NCI-H2227 (cell line): ENCODE results near the gene ZMAT3.
"Not testable (repeated sequence)": the region's sequence is repeated elsewhere in the genome, so short reads cannot be mapped to it uniquely, and the experiment has no call there.

Experiments
- DNase-seq: peaks from one replicate; lab custom pipeline; 2025; ENCODE audit not compliant: unreplicated experiment; lab: John Stamatoyannopoulos, UW

The ZMAT3 gene

DNA sequence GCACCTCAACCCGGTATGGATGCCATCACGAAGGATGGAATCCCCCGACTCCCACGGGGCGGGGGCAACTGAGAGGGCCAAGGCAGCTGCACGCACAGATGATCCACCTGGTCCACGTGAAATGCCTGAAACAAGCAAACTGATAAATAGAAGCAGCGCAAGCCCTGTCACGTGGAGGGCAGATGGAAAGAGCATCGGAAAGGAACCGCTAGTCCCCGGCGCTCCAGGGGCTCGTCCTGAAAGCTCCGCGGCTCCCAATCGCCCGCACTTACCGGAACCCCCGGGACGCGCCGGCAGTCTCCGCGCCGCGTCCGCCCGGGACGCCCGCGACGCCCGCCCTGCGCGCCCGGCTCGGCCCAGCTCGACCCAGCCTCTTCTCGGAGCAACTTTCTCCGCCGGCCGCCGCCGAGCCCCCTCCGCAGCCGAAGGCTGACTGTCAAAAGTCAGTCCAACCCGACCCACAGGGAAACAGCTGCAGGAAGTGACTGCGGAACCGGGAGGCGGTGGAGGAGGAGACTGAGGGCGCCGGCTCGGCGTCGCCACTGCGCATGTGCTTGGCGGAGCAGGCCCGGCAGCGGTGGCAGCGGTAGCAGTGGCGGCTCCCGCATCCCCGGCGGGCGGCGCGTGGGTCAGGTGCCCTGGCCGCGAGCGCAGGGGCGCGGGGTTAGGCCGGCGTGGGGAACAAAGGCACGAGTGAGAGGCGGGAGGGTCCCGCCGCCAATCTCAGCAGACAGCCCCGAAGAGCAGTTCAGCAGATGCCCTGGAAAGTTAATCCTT lies at the start of gene ZMAT3:
Gene ZMAT3, minus strand, starts transcription at position 487 of the 777 bp plus-strand sequence. CDS start 4,057 bp downstream, outside the sequence.
- peak; percentile 86 for DNase-seq

- DNase-seq, result no peak
Measured at GRCh38 chr3:179116816-179117215, 45.2 kb upstream of the ZMAT3 start.

DNA sequence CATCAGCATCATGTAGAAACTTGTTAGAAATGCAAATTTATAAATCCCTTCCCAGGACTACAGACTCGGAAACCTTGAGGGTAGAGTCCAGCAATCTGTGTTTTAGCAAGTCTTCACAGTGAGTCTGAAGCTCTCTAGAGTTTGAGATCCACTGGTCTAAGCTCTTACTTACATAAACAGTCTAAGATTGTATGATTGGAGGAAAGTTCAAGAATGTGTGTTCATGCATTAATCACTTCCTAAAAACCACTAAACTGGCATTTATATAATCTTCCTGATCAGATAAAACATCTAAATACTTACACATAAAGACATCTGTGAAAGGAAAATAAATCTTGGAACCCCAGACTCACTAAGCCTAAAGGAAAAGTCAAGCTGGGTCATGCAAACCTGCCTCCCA lies 43.8 kb upstream of the ZMAT3 start:
- not testable (repeated sequence) for DNase-seq

- DNase-seq, result no peak
Measured at GRCh38 chr3:179113903-179114302, 42.3 kb upstream of the ZMAT3 start.

GRCh38 chr3:179108086-179108485 lies 36.5 kb upstream of the ZMAT3 start:
- DNase-seq, result no peak

DNA sequence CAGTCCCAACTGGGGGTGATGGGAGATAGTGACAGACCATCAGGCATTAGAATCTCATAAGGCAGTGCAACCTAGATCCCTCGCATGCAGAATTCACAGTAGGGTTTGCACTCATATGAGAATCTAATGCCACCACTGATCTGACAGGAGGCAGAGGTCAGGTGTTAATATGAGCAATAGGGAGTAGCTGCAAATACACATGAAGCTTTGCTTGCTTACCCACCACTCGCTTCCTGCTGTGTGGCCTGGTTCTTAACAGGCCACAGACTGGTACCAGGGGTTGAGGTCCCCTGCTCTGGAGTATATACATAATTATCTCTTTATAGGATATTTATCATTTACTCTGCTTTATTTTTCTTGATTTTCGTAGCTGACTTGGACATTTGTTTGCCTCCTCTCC lies 36.0 kb upstream of the ZMAT3 start:
- no peak for DNase-seq

DNA sequence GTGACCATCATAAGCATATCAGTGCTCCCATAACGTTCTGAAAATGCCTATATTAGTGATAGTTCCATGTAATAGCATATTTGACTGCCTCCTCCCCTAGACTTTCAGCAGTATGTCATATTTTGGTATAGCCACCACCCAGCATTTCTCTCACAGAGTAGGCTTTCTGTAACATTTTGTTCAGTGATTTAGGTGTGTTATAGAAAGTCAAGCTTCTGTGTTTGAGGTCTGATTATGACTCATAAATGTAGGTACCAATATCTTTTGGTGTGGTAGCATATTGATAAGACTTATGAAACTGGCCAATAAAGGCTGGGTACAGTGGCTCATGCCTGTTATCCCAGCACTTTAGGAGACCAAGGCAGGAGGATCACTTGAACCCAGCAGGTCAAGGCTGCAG lies 34.3 kb upstream of the ZMAT3 start:
- DNase-seq, result no peak

GRCh38 chr3:179100652-179101051 lies 29.0 kb upstream of the ZMAT3 start:
- no peak for DNase-seq

GRCh38 chr3:179098388-179099077 lies 26.9 kb upstream of the ZMAT3 start:
- DNase-seq, result no peak

DNA sequence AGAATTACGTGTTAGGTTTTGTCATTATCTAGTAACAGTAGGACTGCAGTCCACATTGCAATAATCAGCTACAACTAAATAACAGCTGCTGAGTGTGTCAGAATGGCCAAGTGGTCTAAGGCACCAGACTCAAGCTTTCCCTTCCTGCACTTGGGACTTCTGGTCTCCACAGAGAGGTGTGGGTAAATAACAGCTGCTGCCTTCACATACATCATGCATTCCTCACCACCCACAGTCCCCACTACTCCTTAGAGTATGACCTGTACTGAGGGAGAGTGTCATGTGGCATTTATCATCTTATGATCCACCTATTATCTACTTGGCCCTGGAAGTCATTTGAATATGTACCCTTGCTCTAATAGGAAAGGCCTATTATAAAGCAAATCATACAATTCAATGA lies 22.2 kb upstream of the ZMAT3 start:
- DNase-seq, result no peak

- no peak for DNase-seq
Measured at GRCh38 chr3:179091113-179091512, 19.5 kb upstream of the ZMAT3 start.

DNA sequence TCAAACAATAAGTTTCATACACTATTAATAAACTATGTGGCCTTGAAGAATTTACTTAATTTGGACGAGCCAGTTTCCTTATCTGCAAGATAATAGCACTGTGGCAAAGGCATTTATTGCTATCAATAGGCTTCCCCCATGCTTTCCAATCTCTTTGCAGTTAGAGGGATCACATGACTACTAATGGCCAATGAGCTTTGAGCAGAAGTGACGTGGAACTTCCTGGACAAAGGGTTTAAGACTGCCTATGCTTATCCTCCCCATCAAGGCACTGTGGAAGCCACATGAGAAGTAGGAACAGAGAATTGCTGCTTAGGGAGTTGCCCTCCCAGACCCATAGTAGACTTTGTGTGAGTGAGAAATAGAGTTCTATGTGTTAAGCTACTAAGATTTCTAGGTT lies 16.7 kb upstream of the ZMAT3 start:
- no peak for DNase-seq

GRCh38 chr3:179083977-179084376 lies 12.4 kb upstream of the ZMAT3 start:
- DNase-seq, result no peak

GRCh38 chr3:179082416-179082815 lies 10.8 kb upstream of the ZMAT3 start:
- no peak for DNase-seq

DNA sequence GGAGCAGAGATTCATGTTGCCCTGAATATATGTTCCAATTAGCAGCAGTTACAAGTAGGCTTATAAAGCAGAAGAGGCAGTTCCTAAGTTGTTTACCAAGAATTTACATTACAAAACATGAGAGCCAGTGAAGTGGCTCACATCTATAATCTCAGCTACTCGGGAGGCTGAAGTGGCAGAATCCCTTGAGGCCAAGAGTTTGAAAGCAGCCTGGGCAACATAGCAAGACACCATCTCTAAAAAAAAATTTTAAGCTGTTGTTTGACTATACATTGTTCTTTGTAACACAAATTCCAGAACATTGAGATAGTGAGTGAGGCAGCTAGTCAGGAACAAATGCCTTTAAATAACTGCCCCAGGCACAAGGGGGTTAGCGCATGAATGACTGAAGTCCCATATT lies 10.3 kb upstream of the ZMAT3 start:
- DNase-seq, result no peak

DNA sequence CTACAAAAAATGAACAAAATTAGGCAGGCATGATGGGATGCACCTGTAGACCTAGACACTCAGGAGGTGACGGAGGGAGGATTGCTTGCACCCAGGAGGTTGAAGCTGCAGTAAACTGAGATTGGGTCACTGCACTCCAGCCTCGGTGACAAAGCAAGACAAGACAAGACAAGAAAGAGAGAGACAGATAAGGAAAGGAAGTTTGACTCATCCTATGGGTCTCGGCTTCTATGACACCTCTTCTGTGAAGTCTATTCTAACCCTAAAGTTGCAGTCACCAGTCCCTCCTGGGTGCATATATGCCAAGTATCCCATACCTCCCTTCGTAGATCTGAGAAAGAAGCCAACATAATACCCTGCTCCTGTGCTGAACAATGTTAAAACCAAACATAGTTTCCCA lies 7.9 kb upstream of the ZMAT3 start:
- no peak for DNase-seq

DNA sequence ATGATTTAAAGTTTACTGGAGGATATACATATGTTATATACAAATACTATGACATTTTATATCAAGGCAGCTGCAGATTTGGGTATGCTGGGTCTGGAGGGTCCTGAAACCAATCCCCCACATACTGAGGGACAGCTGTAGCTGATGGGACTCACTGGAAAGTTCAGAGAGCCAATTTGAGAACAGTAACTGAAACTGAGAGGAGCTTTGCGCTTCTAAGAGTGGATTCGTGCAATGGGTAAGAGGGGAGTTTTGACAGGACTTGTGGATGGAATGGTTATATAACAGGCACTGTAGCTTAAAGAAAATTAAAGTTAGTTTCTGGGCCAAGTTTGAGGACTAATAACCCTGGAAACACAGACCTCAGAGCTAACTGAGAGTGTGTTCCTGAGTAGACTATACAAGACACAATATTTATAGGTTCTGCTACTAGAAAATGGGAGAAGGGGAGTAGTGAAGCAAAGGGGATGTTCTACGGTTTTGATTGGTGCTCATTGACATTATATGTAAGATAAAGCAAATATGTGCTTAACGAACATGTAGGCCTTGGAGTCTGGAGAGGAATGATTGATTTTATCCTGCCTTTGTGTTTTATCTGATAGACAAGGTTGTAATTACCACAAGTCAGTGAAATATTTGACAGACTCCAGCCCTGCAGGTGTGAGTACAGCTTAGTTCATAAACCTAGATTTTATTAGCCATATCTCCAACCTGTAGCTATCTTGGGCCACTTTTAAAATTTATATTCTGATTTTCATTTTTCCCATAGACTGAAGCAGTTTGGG lies 4.8 kb upstream of the ZMAT3 start:
- DNase-seq, result no peak

DNA sequence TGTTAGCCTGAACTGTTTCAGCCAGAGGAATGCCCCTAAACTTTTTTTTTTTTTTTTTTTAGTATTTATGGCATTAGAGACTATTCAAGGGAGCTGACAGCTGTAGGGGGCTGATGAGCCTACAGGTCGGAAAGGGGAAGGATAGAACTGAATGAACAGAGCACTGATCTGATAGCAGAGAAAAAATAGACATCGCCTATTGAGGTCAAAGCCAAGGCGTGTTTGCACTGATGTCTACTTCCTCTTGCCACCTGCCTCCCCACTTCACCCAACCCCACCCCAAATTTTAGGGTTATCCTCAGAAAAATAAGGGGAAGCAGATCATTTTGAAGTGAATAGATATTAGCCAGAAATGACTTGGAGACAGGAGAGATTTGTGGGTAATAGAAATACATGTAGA lies 3.0 kb upstream of the ZMAT3 start:
- no peak for DNase-seq

- DNase-seq, result no peak
Measured at GRCh38 chr3:179073816-179074215, 2.2 kb upstream of the ZMAT3 start.

GRCh38 chr3:179072100-179072438 lies 460 bp upstream of the ZMAT3 start:
- no peak for DNase-seq

GRCh38 chr3:179071027-179071322 lies 634 bp downstream of the ZMAT3 start:
- no peak for DNase-seq

GRCh38 chr3:179069762-179070390 lies 1.7 kb downstream of the ZMAT3 start:
- peak; percentile 5 for DNase-seq
